GM18868 (cell line): ENCODE measurements around the gene CD300LG.
"Not testable (repeated sequence)": the region's sequence is repeated elsewhere in the genome, so short reads cannot be mapped to it uniquely, and the experiment has no call there.

Experiments
- ATAC-seq: cut with Tn5 transposase; IDR thresholded peaks from one replicate; pipeline ENCODE4 v1.9.1; 2021; ENCODE audit warnings: mild to moderate bottlenecking, moderate library complexity; ENCODE audit not compliant: unreplicated experiment

The CD300LG gene

DNA sequence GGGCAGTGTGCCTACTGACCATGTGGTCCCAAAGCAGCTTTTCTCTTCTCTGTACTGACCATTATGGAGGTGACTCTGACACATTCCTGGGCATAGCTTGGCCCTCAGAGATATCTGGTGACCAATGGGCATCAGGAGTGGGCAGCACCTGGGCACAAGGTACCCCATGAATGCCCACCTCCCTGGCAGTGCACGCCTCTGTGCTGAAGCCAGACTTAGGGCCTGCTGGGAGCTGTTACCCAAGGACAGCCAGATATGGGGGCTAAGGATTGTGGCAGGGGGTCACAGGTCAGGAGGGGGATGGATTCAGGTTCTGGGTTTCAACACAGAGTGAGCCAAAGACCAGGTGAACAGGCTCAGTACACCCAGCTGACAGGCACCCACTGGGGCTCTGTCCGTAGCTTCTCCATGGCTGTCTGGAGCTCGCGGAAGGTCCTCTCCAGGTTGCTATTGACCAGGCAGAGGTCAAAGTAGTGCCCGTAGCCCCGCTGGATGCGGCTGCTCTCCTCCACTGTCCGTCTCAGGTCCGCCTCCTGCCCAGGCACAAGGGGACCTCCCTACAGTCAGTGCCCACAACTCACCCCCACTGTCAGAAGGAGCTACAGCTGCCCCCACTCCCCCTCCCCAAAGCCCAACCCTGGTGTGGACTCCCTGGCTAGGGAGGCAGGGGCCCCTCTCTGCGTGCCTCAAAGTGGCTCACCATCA lies 30.6 kb downstream of the CD300LG start:
- no peak for ATAC-seq

DNA sequence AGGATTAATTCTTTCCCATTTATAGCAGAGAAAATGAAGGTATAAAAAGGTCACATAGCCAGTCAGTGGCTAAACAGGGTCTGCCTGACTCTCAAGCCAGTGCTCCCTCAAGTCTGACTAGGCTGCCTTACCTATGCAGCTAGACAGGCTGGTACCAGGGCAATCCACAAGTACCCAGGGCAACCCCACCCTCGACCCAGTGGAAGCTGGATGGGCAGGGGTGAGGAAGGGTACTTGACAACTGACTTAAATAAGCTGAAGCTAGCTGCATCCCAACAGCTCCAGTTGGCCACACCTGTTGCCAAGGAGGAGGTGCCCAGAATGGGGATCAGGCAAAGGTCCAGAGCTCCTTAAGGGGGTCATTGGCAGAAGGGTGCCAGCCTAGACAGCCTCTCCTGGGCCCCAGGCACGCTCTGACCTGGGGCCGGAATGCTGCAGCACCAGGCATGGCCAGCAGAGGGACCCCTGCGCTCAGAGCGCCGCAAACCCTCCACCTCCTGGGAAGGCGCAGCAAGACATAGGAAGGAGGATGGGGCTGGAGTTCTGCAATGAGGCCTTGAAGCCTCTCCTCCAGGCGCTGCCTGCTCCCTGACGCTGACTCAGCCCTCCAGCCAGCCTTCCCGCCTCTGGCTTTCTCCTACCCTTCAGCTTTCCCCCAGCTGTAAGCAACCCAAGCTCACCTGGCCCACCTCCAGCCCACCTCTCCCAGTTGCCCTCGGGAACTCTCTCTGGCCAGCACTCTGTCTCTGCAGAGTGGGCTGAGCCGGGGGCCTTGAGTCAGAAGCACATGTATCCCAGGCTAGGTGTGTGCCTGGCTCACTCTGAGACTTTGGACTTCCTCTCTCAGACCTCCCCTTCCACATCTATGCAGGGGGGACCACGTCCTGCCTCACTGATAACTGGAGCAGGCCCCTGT lies 31.5 kb downstream of the CD300LG start:
- ATAC-seq, result no peak

DNA sequence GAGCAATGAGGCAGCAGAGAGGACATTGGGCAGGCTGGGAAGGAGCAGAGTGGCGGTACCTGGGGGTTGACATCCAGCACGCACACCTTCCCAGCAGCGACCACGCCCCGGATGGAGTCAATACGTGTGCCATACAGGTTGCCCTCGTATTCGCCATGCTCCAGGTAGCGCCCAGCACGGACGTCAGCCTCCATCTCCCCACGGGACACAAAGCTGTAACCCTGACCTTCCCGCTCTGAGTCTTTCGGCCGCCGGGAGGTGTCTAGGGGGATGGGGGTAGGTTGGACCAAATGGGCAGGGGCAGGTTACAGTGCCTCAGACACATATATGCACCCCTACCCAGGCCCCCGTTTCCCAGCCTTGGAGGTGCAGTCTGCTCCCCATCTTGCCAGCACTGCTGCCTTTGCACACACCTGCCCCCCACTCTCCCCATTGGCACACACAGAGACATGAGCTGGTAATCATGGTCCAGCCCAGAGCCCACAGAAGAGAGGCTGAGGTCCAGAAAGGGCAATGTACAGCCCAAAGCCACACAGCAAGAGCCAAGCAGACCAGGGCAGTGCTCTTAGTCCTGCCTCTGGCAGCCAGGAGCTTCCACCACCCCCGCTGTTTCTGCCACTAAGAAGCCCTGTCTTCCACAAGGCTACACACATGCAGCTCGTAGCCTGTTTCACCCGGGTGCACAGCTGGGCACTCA lies 32.9 kb downstream of the CD300LG start:
- no peak for ATAC-seq

DNA sequence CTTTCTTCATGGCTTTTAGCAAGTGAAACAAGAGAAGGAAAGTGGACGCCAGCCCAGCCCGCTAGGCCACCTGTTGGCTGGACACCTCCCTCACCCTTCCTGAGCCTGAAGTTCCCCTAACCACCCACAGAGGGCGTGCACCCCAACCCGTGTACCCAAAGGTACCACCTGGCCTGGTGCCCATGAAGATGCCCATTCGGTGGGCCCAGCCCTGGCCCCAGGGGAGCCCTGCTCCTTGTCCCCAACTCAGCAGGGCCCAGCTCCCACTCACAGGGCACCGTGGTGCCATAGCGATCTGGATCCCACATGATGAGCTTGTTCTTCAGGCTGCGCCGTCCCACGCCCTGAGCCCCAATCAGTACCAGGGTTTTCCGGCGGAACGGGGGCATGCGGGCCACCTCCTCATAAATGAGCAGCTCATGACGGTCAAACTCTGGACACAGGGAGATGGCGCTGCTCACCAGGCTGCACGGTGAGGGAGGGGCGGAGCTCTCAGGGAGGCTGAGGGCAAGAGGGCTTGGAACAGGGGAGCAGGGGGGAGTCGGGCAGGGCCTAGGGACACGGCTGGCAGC lies 33.5 kb downstream of the CD300LG start:
- no peak for ATAC-seq

DNA sequence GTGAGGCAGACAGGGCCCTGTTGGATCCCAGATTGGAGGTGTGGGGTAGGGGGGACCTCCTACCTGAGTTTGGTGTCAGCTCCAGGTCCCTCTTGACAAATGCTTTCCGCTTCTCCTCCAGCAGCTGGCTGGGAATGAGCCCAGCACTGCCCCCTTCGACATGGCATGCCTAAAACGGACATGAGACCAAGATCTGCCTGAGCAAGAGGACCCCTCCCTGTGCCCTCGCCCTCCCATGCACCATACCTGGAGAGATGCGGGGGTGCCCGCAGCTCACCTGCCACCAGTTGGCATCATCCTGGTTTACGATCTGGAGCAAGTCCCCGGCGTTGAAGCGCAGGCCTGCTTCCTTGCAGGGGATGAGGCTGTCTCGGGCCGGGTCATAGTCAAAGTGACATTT lies 34.2 kb downstream of the CD300LG start:
- ATAC-seq, result no peak

DNA sequence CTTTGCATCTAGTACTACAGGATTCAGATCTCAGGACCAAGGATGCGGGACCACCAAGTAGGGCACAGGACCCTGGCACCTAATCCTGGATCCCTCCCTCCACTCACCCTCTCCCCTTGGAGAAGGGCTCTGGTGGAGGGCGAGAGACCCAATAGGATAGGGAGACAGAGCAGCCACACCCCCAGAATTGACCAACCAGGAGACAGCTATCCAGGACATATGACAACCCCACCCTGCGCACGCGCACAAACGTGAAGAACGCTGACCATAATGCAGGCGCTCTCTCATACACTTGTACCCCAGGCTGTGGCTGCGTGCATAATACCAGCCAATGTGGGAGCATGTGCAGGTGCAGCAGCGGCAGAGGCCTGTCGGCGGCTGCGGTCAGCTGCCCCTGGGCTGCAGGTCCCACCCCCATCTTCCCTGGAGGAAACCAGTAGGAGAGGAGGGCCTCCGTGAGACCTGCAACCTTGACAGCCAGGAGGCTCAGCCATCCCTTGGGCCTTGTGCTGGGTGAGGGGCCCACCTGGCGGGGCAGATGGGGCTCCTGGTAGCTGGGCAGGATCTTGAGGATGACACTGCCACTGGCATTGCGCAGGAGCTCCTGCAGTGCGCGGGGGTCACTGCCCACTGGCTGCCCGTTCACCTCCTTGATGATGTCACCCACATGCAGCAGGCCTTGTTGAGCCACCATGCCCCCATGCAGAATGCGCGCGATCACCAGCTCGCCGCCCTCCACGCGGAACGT lies 35.0 kb downstream of the CD300LG start:
- ATAC-seq, result no peak

DNA sequence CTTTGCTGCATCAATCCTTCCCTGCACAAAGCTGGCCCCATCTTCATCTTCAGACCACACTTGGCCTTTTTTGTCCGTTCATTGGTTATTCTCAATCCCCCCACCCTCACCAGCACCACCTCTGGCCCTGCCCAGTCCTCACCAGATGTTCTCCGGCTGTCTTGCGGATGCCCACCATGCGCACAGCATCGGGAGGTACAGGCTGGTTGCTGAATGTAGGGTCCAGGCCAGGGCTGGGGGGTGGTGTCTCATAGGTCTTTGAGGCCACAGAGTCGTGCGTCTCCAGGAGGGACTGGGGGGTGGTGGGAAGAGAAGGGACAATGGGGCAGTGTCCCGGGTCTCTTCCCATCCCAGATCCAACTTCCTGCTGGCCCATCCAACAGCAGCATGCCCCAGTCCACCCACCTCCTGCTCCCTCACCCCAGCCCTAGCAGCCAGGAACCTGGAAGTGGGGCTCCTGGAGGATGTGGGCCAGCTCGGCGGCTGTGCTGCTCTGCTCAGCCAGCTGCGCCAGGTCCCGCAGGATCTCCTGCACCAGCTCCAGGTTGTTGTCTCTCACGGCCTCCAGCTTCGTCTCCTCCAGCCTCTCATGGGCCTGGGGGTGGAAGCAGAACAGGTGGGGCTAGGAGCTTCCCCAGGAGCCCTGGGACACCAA lies 35.9 kb downstream of the CD300LG start:
- no peak for ATAC-seq

DNA sequence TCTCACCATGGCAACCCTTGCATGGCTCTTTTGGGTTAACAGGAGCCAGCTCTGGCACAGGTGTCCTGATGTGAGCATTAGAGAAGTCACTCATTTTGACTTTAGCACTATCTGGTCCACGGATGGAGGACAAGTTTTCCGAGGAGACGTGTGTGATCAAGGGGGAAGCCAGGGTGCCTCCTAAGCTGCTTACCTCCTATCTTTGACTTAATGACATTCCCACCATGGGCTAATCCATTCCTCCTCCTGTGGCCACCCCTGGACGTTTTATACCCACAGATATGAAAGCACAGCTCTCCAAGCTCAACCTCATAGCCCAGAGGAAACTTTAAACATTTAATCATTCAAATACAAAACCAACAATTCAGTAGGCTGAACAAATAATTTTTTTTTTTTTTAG lies 41.6 kb downstream of the CD300LG start:
- no peak for ATAC-seq

DNA sequence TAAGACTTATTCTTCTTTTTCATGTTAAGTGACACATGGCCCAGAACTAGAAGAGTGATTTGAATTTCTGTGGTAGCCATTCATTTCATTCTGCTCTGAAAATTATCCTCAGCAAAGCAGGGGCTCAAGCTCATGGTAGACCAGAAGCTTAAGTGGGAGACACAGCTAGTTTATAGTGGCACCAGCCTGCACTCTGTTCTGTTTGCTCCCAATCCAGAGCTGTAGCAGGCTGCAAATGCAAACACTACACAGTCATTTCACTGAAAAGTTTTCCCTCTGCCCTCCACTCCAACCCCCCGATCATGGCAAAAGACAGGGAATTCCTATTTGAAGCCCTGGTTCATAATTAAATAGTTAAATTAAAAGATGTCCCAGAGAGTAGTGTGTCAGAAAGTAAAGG lies 43.3 kb downstream of the CD300LG start:
- no peak for ATAC-seq

DNA sequence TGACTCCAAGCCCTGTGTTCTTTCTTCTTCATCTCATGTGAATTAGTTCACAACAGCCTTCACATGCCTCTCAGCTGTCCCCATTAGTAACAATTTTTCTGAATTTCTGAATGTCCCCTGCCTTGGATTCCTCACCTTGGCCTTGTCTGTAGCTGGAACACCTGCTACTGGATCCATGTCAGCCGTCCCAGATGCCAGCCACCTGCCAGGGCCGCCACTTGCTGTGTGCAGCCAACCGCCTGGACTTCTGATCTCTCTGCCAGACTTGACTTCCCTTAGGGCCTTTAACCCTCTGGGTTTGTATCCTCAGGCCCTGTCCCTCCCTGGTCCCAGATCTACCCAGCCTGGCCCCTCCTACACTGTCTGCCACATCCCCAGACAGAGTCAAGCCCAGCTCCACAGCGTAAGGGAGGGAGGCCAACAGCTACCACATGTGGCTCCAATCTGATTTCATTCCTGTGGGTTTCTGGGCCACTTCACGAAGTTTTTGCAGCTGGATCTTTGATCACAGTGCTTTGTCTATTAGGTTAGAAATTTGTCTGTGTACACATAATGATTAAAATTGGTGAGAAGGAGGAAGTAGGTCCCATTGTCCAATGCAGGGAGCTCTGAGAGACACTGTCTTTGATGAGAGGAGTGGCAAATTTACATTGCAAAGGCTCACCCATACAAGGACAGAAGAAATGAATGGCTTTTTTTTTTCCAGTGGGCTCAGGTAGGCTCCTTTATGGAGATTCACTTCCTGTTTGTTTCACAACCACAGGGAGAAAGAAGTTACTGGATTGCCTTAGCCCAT lies 45.1 kb downstream of the CD300LG start:
- ATAC-seq, result no peak

DNA sequence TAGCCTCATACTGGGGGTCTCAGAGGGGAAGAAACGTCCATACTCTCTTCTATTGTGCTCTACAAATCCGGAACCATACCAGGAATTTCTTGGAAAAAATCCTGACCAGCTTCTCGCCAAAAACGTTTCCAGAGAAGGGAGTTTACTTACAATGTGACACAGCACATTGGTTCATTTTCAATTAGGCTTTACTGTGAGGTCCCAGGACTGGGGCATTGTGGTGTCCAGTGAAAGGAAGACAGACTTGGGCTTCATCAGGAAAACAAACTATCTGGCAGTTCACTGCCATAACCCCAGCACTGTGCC lies 45.6 kb downstream of the CD300LG start:
- ATAC-seq, result no peak

DNA sequence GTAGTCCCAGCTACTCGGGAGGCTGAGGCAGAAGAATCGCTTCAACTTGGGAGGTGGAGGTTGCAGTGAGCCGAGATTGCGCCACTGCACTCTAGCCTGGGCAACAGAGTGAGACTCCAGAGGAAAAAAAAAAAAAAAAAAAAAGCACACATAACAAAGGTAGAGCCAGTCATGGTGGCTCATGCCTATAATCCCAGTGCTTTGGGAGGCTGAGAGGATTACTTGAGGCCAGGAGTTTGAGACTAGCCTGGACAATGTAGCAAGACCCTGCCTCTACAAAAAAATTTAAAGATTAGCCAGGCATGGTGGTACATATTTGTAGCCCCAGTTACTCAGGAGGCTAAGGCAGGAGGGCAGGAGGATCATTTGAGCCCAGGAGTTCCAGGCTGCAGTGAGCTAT lies 47.5 kb downstream of the CD300LG start:
- not testable (repeated sequence) for ATAC-seq

DNA sequence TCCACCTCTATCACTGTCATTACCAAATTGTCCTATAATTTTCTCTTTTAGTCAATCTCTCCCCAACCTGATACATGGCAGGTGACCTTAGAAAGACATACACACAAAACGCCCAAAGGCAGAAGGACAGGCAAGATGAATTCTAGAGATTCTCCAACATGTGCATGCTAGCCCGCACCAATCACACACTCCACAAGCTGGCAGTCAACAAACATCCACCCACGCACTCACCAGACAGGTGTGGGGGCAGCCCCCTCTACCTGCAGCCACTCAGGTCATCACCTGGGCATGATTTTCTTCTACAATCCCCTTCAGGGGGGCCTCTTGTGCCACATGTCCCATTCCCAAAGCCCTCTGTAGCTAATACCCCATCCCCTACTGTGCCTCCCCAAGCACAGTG lies 50.9 kb downstream of the CD300LG start:
- ATAC-seq, result no peak

DNA sequence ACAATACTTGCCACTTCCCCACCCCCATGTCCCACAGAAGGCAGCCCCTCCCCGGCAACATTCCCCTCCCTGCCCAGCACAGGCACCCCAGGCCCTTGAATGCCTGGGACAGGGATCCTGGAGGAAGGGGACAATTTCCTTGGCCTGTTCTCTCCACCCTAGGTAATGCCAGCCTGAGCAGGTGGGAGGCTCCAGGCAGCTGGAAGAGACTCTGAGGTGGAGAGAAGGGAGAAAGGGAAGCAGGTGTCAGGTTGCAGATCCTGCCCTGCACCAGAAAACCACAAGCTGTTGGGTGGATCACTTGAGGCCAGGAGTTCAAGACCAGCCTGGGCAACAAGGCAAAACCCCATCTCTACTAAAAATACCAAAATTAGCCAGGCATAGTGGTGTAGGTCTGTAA lies 51.5 kb downstream of the CD300LG start:
- no peak for ATAC-seq

DNA sequence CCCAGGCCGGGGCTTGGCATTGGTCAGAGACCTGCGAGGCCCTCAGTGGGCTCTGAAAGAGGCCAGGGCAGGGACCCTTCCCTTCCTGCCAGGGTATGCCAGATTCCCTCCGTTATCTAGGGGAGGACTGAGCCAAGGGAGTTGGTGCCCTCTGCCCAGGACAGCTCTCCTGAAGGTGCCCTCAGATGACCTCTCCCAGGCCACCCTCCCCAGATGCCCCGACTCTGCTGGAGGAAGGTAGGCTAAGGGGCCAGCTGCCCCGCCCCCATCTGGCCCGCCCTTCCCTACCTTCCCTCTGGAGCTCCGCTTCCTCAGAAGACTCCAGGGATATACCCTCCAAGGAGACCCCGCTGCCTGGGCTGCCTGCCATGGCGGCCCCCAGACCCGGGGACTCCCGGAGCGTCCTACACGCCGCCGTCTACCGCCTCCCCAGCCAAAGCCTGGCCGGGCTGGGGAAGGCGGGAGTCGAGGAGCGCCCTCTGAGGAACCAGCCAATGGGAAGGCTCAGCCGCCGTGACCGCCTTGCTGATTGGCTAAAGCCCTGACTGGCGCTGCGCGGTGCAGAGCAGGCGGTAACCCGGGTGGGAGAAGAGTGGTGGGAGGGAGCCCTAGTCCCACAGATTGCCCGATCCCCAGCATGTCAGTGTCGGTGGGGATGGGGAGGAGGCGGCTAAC lies 53.3 kb downstream of the CD300LG start:
- peak; percentile 53 for ATAC-seq

DNA sequence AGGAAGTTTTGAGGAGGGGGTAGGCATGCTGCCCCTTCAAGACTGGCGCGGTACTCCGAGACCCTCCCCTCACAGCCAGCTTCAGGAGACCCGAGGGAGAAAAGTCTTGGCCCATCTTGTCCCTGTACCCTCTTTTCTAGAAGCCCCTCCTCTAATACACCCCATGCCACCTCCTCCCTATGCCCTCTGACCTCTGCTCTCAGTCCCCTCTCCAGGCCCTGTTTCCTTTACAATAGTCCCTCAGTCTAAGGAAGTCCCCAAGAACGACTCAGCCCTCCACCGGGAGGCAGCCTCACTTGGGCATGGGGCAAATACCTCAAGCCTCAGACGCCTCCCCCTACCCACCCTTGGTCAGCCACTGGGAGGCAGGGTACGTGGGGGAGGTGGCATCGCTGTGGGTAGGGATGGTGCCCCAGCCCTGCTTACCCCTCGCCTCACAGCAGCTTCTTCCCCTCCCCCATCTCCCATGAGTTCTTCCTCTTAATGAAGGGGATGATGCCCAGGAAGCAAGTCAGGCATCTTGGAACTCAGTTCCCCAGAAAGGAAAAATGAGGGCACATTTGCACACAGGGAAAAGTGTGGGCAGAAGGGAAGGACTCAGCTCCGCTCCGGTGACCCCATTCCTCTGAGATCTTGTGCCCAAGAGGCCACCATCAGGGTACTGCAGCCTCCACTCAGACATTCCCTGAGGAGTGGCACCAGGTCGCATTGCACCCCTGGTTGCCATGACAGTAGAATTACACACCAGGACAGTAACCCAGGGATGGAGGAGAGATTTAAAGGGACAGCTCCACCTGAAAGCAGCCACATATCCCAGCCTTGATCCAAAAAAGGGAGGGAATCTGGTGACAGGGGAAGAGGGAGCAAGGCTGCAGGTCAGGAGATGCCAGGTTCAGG lies 54.1 kb downstream of the CD300LG start:
- no peak for ATAC-seq

DNA sequence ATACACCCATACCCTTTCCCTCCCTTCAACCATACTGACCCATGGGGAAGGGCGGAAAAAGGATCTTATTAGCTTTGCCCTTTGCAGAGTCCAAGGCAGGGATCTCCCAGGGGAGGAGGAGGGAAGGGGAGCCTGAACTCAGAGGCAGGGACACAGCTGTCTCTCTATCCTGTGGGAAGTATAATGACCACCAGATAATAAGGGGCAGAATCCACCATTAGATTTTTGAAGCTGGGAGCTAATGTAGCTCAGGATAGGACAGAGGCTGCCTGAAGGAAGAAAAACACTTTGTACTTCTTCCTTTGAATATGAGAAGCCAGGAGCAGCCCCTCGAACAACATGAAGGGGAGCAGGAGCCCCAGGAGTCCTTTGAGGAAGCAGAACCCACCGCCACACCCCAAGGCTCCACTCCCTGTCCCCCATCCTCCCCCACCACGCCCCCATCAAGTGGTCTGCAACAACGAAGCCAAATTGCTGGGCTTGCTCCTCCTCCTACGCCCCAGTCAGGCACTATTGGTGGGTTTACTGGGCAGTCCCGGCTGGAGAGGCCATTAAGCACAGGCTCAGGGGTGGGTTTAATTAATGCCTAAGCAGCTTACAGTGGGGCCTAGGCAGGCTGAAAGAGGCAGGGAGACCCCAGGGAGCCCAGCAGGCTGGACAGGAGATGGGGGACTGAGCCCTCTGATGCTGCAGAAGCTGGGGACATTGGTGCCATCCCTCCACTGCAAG lies 55.0 kb downstream of the CD300LG start:
- no peak for ATAC-seq
